ENCODE data around the gene TRIM38.
"Not testable (repeated sequence)": the region's sequence is repeated elsewhere in the genome, so short reads cannot be mapped to it uniquely, and the experiment has no call there.

The TRIM38 gene

DNA sequence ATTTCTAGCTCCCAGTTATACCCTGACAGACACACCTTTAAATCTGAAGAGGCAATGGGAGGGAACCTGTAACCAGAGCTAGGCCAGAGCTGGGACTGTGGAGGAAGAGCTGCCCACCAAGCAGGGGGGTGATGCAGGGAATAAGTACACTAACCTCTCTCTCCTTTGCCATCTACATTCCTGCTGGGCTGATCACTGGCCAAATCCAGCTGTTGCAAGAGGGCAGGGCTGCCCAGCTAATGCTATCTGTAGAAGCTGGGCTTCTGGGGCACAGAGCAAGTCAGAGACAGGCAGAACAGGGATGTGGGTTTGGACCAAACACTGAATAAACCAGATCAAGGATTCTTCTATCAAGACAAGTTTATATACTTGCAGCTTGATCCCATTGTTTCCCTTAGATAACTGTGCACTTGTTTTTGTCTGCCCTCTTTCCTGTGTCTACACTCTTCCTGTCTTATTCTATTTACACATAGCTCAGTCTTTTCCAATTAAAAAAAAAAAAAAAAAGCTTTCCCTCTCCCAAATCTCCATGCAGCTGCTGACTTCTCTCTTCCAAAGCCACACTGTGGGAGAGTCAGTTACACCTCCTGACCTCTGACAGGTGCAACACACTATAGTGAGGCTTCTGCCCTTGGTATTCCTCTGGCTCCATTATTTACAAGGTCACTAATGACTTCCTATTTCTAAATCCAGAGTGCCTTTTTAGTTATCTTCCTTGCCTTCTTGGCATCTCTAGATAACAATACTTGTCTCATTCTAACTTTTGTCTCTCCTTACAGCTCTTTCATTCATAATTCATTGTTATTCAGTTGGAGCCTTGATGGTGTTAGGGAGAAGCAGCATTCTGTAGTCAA lies 43.7 kb downstream of the TRIM38 start:
- no peak for DNase-seq
- no peak for ATAC-seq

DNA sequence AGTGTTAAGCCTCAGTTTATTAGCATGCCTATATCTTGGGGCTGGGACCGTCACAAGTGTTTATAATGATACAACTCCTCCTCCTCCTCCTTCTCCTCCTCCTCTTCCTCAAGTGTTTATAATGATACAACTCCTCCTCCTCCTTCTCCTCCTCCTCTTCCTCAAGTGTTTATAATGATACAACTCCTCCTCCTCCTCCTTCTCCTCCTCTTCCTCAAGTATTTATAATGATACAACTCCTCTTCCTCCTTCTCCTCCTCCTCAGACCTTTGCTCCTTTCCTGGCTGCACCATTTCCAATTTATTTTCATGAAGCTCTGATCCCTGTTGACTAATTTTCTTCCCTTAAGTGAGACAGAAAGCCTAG lies 44.3 kb downstream of the TRIM38 start:
- ATAC-seq, DNase-seq: not testable (repeated sequence)

DNA sequence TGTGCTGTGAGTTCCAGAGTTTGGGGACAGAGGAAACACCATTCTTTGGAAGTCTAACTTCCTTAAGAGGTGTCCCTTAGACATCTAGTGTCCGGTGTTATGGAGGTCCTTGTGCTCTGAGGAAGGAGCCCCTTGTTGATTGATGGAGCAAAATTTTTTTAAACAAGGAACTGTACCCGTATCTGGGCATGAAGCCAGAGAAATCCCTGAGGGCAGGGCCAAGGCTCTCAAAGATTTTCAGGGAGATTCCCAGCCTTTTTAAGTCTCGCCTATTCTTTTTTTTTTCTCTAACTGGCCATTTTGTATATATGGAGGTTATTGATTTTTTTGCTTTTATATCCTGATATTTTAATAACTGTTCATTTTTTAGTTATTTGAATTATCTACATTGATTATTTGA lies 45.9 kb downstream of the TRIM38 start:
- ATAC-seq (no peak), DNase-seq (no peak)

DNA sequence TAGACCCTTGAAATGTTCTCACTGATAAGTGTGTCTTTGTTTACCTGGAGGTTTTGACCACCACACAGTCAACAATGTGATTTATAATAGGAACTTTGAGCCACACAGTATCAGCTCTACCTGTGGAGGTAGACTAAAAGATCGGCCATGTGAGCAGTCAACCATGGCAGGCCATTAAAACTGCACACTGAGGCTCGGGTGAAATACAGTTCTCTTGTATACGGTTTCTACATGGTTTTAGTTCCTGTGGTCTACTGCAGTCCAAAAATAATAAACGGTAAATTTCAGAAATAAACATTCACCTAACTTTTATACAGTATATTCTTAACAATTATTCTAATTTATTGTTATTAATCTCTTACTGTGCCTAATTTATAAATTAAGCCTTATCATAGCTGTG lies 47.2 kb downstream of the TRIM38 start:
- ATAC-seq (no peak), DNase-seq (no peak)

DNA sequence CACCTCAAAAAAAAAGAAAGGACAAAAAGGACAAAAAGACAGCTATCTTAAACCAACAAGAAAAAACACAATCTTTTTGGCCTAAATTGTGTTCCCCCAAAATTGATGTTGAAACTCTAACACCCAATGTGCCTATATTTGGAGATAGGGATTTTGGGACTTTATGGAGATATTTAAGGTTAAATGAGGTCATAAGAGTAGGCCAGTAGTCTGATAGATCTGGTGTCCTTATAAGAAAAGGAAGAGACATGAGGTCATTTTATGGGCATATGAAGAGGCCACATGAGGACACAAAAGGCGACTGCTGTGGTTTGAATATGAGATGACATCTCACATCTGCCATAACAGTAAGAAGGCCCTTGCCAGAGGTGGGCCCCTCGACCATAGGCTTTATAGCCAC lies 49.5 kb downstream of the TRIM38 start:
- DNase-seq (no peak), ATAC-seq (no peak)

DNA sequence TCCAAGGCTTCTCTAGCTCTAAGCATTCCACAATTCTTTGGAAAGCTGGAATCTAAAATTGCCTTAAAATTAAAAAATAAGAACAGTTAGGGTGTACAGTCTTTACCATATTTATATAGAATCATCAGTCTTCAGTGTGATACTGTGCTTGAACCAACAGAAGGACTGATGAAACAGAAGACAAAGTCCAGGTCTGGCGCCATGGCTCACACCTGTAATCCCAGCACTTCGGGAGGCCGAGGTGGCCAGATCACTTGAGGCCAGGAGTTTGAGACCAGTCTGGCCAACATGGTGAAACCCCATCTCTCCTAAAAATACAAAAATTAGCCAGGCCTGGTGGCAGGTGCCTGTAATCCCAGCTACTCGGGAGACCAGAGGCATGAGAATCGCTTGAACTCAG lies 51.8 kb downstream of the TRIM38 start:
- not testable (repeated sequence) for ATAC-seq, DNase-seq

DNA sequence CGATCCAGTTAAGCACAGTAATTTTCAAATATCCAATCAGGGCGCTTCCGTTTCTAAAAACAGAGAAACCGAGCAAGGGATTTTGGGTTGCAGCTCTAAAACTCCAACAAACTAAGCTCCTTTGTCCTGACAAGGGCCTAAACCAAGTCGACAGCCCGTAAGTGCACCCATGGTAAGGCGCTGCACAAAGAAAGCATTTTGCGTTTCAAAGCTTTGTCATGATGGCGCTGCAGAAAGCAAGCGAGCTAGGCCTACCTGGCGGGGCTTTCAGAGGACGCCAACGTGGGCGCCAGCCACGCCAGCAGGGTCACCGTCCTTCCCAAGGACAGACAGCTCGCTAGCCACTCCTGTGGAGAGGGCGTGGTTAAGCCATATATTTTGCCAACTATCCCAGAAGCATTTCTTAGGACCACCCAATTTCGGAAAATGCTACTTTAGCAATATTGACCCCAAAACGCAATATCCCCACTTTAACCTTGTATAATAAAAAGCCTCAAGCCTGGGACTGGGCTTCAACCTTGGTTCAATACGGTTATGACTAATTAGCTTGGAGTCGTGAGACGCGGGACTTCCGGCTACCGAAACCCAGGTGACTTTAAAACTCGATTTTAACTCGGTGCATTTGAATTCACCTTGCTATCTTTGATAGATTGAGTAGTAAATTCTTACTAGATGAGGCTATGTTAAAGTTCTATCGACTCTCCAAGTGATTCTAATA lies 53.8 kb downstream of the TRIM38 start:
- DNase-seq (no peak), ATAC-seq (no peak)

DNA sequence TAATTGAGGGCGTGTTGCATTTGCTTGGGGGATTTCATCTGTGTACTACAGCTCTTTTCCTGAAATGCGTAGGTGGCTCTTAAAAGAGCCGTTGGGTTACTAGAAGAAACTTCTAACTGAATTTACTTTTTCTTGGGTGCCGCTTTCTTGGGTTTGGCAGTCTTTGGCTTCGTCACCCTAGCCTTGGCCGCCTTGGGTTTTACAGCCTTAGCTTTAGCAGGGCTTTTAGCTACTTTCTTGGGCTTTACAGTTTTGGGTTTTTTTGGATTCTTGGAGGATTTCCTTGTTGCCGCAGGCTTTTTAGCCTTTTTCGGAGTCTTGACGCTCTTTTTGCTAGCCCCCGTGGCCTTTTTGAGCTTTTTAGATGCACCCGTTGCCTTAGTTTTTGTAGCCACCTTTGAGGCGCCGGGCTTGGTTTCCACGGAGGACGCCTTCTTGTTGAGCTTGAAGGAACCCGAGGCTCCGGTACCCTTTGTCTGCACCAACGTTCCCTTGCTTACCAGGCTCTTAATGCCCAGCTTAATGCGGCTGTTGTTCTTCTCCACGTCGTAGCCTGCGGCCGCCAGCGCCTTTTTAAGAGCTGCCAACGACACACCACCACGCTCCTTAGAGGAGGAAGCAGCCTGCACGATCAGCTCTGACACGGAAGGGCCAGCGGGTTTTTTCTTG lies 54.5 kb downstream of the TRIM38 start:
- peak; percentile 15 for DNase-seq
- ATAC-seq: no peak

DNA sequence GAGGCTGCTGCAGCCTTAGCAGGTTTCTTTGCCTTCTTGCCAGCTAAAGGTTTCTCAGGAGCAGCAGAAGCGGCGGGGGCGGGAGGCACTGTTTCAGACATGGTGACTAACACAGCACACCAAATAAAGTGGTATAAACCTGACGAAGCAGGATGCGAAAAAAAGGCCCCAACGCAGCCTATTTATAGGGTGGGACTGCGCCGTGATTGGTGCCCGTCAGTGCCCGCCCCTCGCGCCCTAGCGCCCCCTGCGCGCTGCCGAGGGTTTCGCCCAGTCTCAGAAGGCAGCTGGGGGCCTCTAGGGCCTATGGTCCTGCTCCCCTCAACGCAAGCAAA lies 55.0 kb downstream of the TRIM38 start:
- ATAC-seq (peak; percentile 51), DNase-seq (peak; percentile 84)

DNA sequence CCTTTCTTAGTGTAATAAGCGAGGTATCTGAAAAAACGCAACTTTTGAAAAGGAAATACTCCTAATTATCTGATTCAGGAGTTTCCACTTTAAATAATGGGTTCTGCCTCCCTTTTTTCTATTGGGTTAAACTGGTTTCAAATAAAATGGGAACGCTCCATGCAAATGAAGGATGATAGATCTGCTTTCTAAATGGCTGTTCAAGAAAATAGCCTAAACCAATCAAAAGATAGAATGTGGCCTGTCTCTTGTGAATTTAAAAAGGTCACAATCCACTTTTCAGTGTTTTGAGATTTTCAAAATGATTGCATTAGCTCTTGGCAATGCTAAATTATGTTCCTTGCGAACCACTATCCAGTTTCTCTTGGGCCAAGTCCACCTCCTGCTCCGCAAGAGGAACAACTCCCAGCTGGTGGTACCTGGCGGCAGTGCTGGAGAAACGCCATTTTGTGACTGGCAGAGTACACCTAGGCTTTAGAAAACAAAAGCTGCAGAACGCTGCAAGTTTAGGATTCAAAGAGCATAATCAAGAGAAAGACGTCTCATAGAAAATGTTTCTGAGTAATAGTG lies 56.7 kb downstream of the TRIM38 start:
- DNase-seq: no peak
- no peak for ATAC-seq

DNA sequence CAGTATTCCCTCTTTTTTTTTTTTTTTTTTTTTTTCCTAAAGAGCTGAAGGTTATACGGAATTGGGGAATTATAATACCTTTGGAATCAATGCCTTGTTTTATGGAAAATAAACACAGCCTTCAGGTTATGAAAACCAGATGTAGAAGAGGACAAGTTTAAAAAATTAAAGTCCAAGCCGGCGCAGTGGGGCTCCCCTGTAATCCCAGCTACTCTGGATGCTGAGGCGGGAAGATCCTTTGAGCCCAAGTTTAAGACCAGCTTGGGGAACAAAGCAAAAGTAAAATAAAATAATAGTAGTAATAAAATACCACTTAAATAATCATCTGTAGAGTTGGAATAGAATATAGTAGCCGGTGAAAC lies 57.3 kb downstream of the TRIM38 start:
- DNase-seq (no peak), ATAC-seq (no peak)

DNA sequence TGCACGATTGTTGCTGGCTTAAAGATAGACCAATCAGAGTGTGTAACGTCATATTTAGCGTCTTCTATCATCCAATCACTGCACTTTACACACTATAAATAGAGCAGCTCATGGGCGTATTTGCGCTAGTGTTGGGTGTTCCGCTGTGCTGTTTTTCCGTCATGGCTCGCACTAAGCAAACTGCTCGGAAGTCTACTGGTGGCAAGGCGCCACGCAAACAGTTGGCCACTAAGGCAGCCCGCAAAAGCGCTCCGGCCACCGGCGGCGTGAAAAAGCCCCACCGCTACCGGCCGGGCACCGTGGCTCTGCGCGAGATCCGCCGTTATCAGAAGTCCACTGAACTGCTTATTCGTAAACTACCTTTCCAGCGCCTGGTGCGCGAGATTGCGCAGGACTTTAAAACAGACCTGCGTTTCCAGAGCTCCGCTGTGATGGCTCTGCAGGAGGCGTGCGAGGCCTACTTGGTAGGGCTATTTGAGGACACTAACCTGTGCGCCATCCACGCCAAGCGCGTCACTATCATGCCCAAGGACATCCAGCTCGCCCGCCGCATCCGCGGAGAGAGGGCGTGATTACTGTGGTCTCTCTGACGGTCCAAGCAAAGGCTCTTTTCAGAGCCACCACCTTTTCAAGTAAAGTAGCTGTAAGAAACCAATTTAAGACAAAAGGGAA lies 57.9 kb downstream of the TRIM38 start:
- ATAC-seq (peak; percentile 41), DNase-seq (peak; percentile 78)

DNA sequence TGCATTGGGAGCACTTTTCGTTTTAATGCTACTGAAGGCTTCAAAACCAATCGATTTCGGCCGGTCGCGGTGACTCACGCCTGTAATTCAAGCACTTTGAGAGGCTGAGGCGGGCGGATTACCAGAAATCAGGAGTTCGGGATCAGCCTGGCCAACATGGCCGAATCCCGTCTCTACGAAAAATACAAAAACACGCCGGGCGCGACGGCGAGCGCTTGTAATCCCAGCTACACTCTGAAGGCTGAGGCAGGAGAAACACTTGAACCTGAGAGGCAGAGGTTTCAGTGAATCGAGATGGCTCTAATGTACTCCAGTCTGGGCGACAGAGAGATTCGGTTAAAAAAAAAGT lies 58.4 kb downstream of the TRIM38 start:
- DNase-seq (peak; percentile 65), ATAC-seq (peak; percentile 2)

DNA sequence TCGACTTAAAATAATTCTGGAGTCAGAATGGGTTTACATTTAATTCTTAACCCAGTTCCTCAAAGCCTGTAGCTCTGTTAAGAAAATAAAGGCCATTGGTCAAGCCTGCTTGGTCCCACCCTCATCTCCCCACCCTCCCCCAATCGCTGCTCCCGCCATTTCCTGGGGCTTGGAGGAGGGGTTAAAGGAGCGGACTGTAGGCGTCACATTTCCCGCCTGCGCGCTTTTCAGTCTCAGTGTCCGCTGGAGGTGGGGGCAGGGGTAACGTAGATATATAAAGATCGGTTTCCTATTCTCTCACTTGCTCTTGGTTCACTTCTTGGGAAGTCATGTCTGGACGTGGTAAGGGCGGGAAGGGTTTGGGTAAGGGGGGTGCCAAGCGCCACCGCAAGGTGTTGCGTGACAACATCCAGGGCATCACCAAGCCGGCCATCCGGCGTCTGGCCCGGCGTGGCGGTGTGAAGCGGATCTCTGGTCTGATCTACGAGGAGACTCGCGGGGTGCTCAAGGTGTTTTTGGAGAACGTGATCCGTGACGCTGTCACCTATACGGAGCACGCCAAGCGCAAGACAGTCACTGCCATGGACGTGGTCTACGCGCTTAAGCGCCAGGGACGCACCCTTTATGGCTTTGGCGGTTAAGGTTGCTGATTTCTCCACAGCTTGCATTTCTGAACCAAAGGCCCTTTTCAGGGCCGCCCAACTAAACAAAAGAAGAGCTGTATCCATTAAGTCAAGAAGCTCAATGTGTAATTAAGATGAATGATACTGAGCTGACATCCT lies 58.9 kb downstream of the TRIM38 start:
- DNase-seq (peak; percentile 89), ATAC-seq (peak; percentile 69)

DNA sequence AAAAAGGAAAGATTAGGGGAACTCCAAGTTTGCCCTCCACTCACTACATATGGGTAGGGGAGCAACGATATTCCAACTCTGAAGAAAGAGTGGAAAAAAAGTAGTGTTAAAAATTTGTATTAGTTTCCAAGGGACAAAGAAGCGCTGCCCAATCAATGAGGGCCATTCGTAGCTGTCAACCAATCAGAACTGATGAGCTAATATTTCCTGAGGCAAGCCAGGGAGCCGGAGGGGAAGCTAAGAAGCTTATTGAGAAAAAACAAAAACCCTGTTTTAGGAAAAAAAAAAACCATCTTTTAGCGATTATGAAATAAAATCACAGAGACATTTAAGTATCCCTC lies 59.5 kb downstream of the TRIM38 start:
- no peak for ATAC-seq
- peak; percentile 51 for DNase-seq

DNA sequence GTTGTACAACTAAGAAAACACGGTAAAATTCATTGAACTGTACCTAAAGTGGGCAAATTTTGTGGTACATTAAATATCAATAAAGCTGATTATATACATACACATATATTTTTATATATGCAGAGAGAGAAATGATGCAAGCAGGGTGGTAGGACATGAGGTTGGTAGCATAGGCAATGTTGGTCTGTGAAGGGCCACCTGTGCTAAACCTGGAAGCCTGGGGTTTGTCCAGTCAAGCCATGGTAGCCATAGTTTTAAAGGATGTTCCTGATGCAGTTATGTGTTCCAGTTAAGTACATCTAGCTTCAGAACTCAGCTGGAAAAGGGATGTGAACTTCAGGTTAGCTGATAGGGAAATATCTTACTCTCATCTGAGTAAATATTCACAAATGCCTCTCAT lies 60.1 kb downstream of the TRIM38 start:
- DNase-seq (no peak), ATAC-seq (no peak)

DNA sequence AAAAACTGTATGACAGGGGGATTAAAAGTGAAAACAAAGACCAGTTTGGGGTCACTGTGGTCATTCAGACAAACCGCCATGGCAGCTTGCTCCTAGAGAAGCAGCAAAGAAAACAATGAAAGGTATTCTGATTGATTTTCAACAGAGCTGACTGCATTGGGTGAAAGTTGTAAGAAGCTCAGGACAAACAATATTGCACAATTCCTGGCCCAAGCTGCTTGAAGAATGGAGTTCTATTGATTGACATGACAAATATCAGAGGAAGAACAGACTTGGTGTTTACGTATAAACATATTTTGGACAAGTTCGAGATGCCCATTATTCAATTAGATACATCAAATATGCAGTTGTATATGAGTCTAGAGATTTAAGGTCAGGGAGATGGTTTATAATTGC lies 62.0 kb downstream of the TRIM38 start:
- ATAC-seq: no peak
- no peak for DNase-seq

DNA sequence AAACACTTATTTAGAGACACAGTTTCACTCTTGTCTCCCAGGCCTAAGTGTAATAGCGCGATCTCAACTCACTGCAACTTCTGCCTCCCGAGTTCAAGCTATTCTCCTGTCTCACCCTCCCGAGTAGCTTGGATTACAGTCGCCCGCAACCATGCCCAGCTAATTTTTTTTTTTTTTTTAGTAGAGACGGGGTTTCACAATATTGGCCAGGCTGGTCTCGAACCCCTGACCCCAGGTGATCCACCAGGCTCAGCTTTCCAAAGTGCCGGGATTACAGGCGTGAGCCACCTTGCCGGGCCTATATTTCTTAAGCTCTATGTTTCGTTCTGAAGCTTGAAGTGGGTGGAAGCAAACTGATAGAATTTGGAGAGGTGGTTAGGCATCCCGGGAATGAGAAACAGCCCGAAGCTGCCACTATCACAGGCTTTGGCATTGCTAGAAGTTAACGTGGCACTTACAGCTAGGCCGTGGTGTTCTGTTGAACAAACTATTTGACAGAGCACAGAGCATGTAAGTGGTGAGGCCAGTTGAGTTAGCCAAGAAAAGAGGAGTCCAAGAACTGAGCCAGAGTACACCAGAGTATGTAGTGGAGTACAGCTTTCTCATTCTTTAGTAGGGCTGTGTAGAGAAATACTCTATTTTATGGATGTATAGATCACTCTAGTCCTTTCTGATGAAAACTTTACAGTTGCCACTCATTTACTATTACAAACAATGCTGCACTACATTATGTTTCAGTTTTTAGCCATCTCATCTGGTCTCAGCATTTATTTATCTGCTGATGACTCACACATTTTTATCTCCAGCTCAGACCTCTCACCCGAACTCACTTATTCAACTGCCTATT lies 62.7 kb downstream of the TRIM38 start:
- ATAC-seq: no peak
- no peak for DNase-seq

DNA sequence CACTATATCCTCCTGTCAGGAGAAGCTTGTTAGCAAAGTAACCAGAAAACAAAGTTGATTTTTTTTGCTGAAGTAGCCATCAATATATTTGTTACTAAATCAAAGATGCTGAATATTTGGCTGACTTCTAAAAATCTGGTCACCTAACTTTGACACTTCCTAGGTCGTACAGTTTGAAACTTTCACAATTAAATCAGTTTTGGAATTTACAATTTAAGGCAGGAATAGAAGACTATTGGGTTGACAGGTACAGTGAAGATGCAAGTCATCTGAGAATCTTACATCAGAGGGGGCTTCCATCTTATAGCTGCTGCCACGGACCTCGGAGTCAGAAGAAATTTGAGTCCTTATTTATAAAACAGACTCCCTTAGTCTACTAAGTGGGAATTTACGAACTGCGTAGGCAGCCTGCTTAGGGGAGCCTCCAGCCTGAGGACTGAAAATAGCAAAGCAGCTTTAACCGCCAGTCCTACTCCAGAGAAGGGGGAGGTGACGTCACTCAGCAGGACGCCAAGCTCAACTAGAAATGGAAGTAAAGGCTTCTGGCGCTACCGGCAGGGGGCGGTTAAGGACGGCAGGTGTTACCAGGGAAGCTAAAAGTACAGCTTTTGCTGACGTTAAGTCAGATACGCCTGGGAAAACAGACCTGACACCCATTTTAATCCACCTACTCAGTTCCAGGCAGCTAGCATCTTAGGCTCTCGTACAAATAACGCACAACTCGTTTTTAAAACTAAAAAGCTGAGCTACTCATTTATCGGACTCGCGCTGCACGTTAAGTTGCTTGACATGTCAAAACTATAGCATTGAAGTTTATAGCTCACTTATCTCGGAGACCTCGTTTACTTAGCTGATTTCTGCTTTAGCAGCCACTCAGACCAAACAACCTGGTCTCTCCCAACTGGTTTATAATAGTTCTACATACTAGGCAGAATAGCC lies 63.6 kb downstream of the TRIM38 start:
- DNase-seq: peak; percentile 92
- peak; percentile 28 for ATAC-seq
